ENCODE measurements around the gene SPARC.

SPARC gene

DNA sequence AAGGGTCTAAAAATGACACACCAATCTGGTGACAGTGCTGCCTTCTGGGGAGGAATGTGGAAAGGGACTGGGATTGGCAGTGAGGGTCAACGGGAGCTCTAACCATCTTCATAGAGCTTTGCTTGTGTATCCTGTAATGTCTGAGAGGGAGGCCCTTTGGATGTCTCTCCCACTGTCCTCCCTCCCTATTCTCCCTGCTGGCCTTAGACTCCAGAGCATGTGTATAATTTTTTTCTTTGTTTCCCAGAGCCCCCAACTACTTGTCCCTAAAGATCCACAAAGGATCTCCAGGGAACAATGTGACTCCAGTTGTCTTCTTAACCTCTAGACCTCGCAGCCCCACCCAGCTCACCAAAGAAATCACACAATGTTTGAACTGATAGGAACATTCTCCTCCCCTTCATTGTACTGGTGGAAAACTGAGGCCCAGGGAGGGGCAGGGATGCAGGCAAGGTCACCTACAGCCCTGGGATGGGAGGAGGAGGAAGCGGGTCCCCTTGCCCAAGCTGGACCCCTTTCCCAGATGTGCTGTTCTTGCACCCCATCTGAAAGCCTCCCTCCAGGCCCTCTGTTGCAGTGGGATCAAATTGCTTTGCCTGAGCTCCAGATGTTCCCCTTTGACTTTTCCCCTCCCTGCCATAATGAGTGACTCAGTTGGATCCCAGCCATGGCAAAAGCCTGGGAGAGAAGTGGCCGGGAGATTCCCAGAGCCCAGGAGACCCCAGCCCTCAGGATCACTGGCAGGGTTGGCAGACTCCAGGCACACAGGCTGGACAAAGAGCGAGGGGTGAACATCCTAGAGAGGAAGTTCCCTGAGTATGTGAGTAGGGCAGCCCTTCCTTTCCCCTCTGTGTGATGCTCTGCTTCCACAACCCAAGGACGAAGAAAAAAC is 21.8 kb downstream of the SPARC start:
- Histone ChIP-seq H3K9ac (ENCODE audit: low read length) (peak overlapping the region; percentile 74), H2AFZ (ENCODE audit: low read depth, low read length) (no peak overlapping the region), H3K9me3 (ENCODE audit: control insufficient read depth, low read length) (no peaks in the 10 kb centered on the region), H2BK5ac (ENCODE audit: low read depth, low read length, poor library complexity, severe bottlenecking) (no peak overlapping the region), H3K4me3 (ENCODE audit: insufficient read depth in 1 of 2, low read depth in 1 of 2, low read length in 2 of 2) (peak overlapping the region in 1 of 2 experiments; percentile 26), H2BK15ac (ENCODE audit: low read depth, poor library complexity, severe bottlenecking) (no peak overlapping the region), H3K14ac (ENCODE audit: low read length in 2 of 2) (no peak overlapping the region), H2BK12ac (ENCODE audit: low read length in 2 of 2) (peak overlapping the region in 1 of 2 experiments; percentile 6), H3K27me3 (ENCODE audit: control insufficient read depth in 1 of 2, insufficient read depth in 1 of 2, low read length in 2 of 2) (no peaks in the 10 kb centered on the region), H2BK120ac (ENCODE audit: low read depth, low read length) (no peak overlapping the region), H3K18ac (ENCODE audit: low read depth in 1 of 2, low read length in 2 of 2) (peak overlapping the region; percentile 8 to 28), H2AK5ac (ENCODE audit: low read length, severe bottlenecking) (no peak overlapping the region), H3K4me2 (ENCODE audit: low read length, poor library complexity, severe bottlenecking) (no peak overlapping the region), H3K23ac (ENCODE audit: low read length in 2 of 2) (no peak overlapping the region), H4K91ac (ENCODE audit: low read length) (peak overlapping the region; percentile 58), H3K4ac (ENCODE audit: low read depth in 1 of 2, low read length in 2 of 2) (no peak overlapping the region), H3K79me1 (replicated peaks; ENCODE audit: low read length, poor library complexity, severe bottlenecking) (peaks cover 6% of the 10 kb centered on the region), H4K8ac (ENCODE audit: low read length) (peak overlapping the region; percentile 1), H3K4me1 (ENCODE audit: control insufficient read depth, insufficient read depth, low read depth, low read length) (peaks cover 26% of the 10 kb centered on the region), H3K36me3 (ENCODE audit: control insufficient read depth in 1 of 2, insufficient read depth in 2 of 2, low read depth in 1 of 2, low read length in 2 of 2) (peaks cover 69 to 91% of the 10 kb centered on the region in 2 experiments), H3K27ac (ENCODE audit: low read length, poor library complexity, severe bottlenecking) (peak overlapping the region; percentile 60)
- 67% methylated on average over 6 of the region's 6 CpGs for WGBS
- DNase-seq, result peak; percentile 88

DNA sequence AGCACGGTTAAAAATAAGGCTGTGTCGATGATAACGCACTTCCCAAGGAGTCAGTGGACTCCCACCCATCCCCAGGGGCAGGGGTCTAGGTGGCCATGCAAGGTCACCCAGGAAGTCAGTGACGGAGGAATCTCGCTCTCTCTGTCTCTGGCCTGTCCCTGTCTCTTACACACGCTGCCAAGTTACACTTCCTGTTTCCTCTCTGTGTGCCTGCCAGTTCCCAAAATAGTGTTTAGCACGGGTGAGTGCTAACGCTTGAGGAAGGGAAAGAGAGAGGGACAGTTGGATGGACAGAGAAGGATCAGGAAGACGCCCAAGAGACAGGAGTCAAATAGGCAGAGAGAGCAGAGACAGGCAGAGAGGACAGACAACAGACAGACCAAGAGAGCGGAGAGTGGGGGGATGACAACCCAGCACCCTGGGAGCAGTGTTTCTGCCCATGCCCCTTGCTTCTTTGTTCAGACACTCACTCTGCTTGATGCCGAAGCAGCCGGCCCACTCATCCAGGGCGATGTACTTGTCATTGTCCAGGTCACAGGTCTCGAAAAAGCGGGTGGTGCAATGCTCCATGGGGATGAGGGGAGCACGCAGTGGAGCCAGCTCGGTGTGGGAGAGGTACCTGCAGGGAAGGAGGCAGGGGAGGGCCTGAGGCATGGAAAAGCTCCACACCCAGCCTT is 23.0 kb downstream of the SPARC start:
- Histone ChIP-seq H3K14ac (ENCODE audit: low read length in 2 of 2) (peak overlapping the region in 1 of 2 experiments; percentile 36), H2AK5ac (ENCODE audit: low read length, severe bottlenecking) (no peak overlapping the region), H2BK15ac (ENCODE audit: low read depth, poor library complexity, severe bottlenecking) (no peak overlapping the region), H3K18ac (ENCODE audit: low read depth in 1 of 2, low read length in 2 of 2) (peak overlapping the region in 1 of 2 experiments; percentile 75), H3K9ac (ENCODE audit: low read length) (peak overlapping the region; percentile 74), H3K23ac (ENCODE audit: low read length in 2 of 2) (no peak overlapping the region), H3K27ac (ENCODE audit: low read length, poor library complexity, severe bottlenecking) (peak overlapping the region; percentile 60), H2BK12ac (ENCODE audit: low read length in 2 of 2) (no peak overlapping the region), H2BK120ac (ENCODE audit: low read depth, low read length) (no peak overlapping the region), H3K4me3 (ENCODE audit: insufficient read depth in 1 of 2, low read depth in 1 of 2, low read length in 2 of 2) (no peak overlapping the region), H3K4me2 (ENCODE audit: low read length, poor library complexity, severe bottlenecking) (no peak overlapping the region), H4K91ac (ENCODE audit: low read length) (peak overlapping the region; percentile 34), H3K4me1 (ENCODE audit: control insufficient read depth, insufficient read depth, low read depth, low read length) (peaks cover 27% of the 10 kb centered on the region), H3K27me3 (ENCODE audit: control insufficient read depth in 1 of 2, insufficient read depth in 1 of 2, low read length in 2 of 2) (no peaks in the 10 kb centered on the region), H3K36me3 (ENCODE audit: control insufficient read depth in 1 of 2, insufficient read depth in 2 of 2, low read depth in 1 of 2, low read length in 2 of 2) (peaks cover 58 to 79% of the 10 kb centered on the region in 2 experiments), H3K79me1 (replicated peaks; ENCODE audit: low read length, poor library complexity, severe bottlenecking) (peaks cover under 1% of the 10 kb centered on the region), H2AFZ (ENCODE audit: low read depth, low read length) (no peak overlapping the region), H3K4ac (ENCODE audit: low read depth in 1 of 2, low read length in 2 of 2) (peak overlapping the region in 1 of 2 experiments; percentile 24), H3K9me3 (ENCODE audit: control insufficient read depth, low read length) (no peaks in the 10 kb centered on the region), H4K8ac (ENCODE audit: low read length) (peak overlapping the region; percentile 68), H2BK5ac (ENCODE audit: low read depth, low read length, poor library complexity, severe bottlenecking) (no peak overlapping the region)
- DNase-seq, result no peak
- WGBS, result 78% methylated on average over 14 of the region's 17 CpGs

DNA sequence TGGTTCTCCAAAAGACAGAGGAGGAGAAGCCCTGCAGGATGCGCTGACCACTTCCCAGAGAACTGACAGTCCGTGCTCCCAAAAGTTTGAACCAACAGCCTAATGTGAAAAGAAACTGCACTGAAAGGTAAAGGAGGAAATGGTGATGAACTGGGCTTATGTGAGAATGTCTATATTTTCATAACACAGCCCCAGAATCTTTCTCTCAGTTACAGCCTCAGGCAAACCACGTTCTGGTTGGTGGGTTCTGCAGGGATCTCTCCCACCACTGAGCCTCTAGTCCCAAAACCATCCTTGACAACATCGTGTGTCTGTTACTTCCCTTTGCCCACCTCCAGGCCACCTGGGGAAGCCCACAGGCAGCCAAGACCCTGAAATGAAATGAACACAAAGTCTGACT is 23.9 kb downstream of the SPARC start:
- Histone ChIP-seq H3K9ac (ENCODE audit: low read length) (peak overlapping the region; percentile 74), H3K9me3 (ENCODE audit: control insufficient read depth, low read length) (no peaks in the 10 kb centered on the region)

More for the DNA sequence above, 23.9 kb downstream of the SPARC start:
- Histone ChIP-seq H3K79me1 (replicated peaks; ENCODE audit: low read length, poor library complexity, severe bottlenecking) (no peaks in the 10 kb centered on the region), H3K4me3 (ENCODE audit: insufficient read depth in 1 of 2, low read depth in 1 of 2, low read length in 2 of 2) (no peak overlapping the region), H2BK12ac (ENCODE audit: low read length in 2 of 2) (no peak overlapping the region), H3K23ac (ENCODE audit: low read length in 2 of 2) (no peak overlapping the region), H3K4me1 (ENCODE audit: control insufficient read depth, insufficient read depth, low read depth, low read length) (peaks cover 27% of the 10 kb centered on the region), H4K91ac (ENCODE audit: low read length) (no peak overlapping the region), H3K27ac (ENCODE audit: low read length, poor library complexity, severe bottlenecking) (peak overlapping the region; percentile 29), H3K36me3 (ENCODE audit: control insufficient read depth in 1 of 2, insufficient read depth in 2 of 2, low read depth in 1 of 2, low read length in 2 of 2) (peaks cover 50 to 69% of the 10 kb centered on the region in 2 experiments), H2AK5ac (ENCODE audit: low read length, severe bottlenecking) (no peak overlapping the region), H3K4ac (ENCODE audit: low read depth in 1 of 2, low read length in 2 of 2) (no peak overlapping the region), H3K4me2 (ENCODE audit: low read length, poor library complexity, severe bottlenecking) (no peak overlapping the region), H2BK120ac (ENCODE audit: low read depth, low read length) (no peak overlapping the region), H4K8ac (ENCODE audit: low read length) (no peak overlapping the region), H2AFZ (ENCODE audit: low read depth, low read length) (no peak overlapping the region), H3K14ac (ENCODE audit: low read length in 2 of 2) (no peak overlapping the region), H3K18ac (ENCODE audit: low read depth in 1 of 2, low read length in 2 of 2) (no peak overlapping the region), H2BK5ac (ENCODE audit: low read depth, low read length, poor library complexity, severe bottlenecking) (no peak overlapping the region), H3K27me3 (ENCODE audit: control insufficient read depth in 1 of 2, insufficient read depth in 1 of 2, low read length in 2 of 2) (no peaks in the 10 kb centered on the region), H2BK15ac (ENCODE audit: low read depth, poor library complexity, severe bottlenecking) (no peak overlapping the region)
- no peak for DNase-seq
- 94% methylated on average over 4 of the region's 4 CpGs for WGBS

Data from mesenchymal stem cell (in vitro differentiated cells and primary cell).